KMS-11 (cell line): Measurements from ENCODE around the gene ZNF549.
"Not testable (repeated sequence)": the region's sequence is repeated elsewhere in the genome, so short reads cannot be mapped to it uniquely, and the experiment has no call there.

Experiments used
- H2AFZ ChIP-seq: fragments of 200-600 bp; sonication (generic); 2 replicates; pipeline ENCODE4 v1.6.1; 2016; ENCODE audit warnings: antibody characterized with exemption, mixed run types, low read depth
- H3K27ac ChIP-seq: fragments of 200-600 bp; sonication (generic); 2 replicates; pipeline ENCODE4 v1.6.1; 2016; ENCODE audit warnings: mild to moderate bottlenecking, mixed run types
- H3K27me3 ChIP-seq: fragments of 200-600 bp; sonication (generic); 2 replicates; pipeline ENCODE4 v1.6.1; 2017; ENCODE audit warnings: mild to moderate bottlenecking, low read depth, mixed run types, moderate library complexity; ENCODE audit not compliant: insufficient read depth
- H3K36me3 ChIP-seq: fragments of 200-600 bp; sonication (generic); 2 replicates; pipeline ENCODE4 v1.6.1; 2017; ENCODE audit warnings: mild to moderate bottlenecking, mixed run types; ENCODE audit not compliant: insufficient read depth
- H3K4me1 ChIP-seq: fragments of 200-600 bp; sonication (generic); 2 replicates; pipeline ENCODE4 v1.6.1; 2016; ENCODE audit warnings: mild to moderate bottlenecking, low read depth, mixed run types; ENCODE audit not compliant: poor library complexity, severe bottlenecking
- H3K4me2 ChIP-seq: fragments of 200-600 bp; sonication (generic); 2 replicates; pipeline ENCODE4 v1.7.0; 2016; ENCODE audit warnings: mild to moderate bottlenecking, mixed run types
- H3K4me3 ChIP-seq: fragments of 200-600 bp; sonication (generic); IDR thresholded peaks from 2 replicates; pipeline ENCODE4 v1.6.1; 2017; ENCODE audit warnings: low read depth, low read length, mixed read lengths; ENCODE audit not compliant: insufficient read depth
- H3K79me2 ChIP-seq: fragments of 200-600 bp; sonication (generic); 2 replicates; pipeline ENCODE4 v1.6.1; 2016; ENCODE audit warnings: low read depth, mixed run types; ENCODE audit not compliant: insufficient read depth
- H3K9ac ChIP-seq: fragments of 200-600 bp; sonication (generic); 2 replicates; pipeline ENCODE4 v1.6.1; 2016; ENCODE audit warnings: mild to moderate bottlenecking, mixed run types
- H4K20me1 ChIP-seq: fragments of 200-600 bp; sonication (generic); 2 replicates; pipeline ENCODE4 v1.6.1; 2016; ENCODE audit warnings: mild to moderate bottlenecking, mixed run types; ENCODE audit not compliant: insufficient read depth
- CTCF ChIP-seq: fragments of 200-600 bp; sonication (generic); conservative IDR thresholded peaks from 2 replicates; pipeline ENCODE4 v1.6.1; 2017; ENCODE audit warnings: low read depth, mild to moderate bottlenecking, antibody characterized with exemption, low read length, moderate library complexity, mixed read lengths

The ZNF549 gene

GRCh38 chr19:57527136-57527881 lies at the start of gene ZNF549:
Gene ZNF549 (plus strand): TSS chr19:57527356. CDS start chr19:57527574, 218 bp downstream.
- Histone ChIP-seq H4K20me1 (no peaks in the 10 kb centered on the region), H3K4me3 (no peak within 1 kb of the TSS), H3K79me2 (no peaks in the 10 kb centered on the region), H3K4me1 (no peaks in the 10 kb centered on the region), H3K9ac (no peak within 1 kb of the TSS), H3K4me2 (no peak within 1 kb of the TSS), H2AFZ (no peak within 1 kb of the TSS), H3K36me3 (no peaks in the 10 kb centered on the region), H3K27ac (no peak within 1 kb of the TSS), H3K27me3 (no peaks in the 10 kb centered on the region)
- no peak for TF ChIP-seq CTCF

GRCh38 chr19:57487477-57488298 lies 39.5 kb upstream of the ZNF549 start, which contains the start of gene ZNF419:
Gene ZNF419 (plus strand): TSS chr19:57487750. CDS start chr19:57487951, 201 bp downstream.
- H3K27ac ChIP-seq, H3K4me3 ChIP-seq, H3K27me3 ChIP-seq, H3K79me2 ChIP-seq, H3K4me1 ChIP-seq, H3K36me3 ChIP-seq, H4K20me1 ChIP-seq: not testable (repeated sequence)
- peak within 1 kb of the TSS; percentile 14; the same call in 1 of the 2 replicates for H3K9ac ChIP-seq
- H3K4me2 ChIP-seq, result peak within 1 kb of the TSS; percentile 47; the same call in 1 of the 2 replicates
- peak within 1 kb of the TSS; percentile 78 for H2AFZ ChIP-seq

GRCh38 chr19:57488299-57488644 lies 38.9 kb upstream of the ZNF549 start:
- not testable (repeated sequence) for H3K36me3 ChIP-seq

GRCh38 chr19:57499332-57499679 lies 27.9 kb upstream of the ZNF549 start:
- H3K4me3 ChIP-seq, H3K27ac ChIP-seq, H3K36me3 ChIP-seq, H3K79me2 ChIP-seq, H3K4me2 ChIP-seq, H4K20me1 ChIP-seq, H3K9ac ChIP-seq, H3K27me3 ChIP-seq, H3K4me1 ChIP-seq: not testable (repeated sequence)
- peak overlapping the region; percentile 83; the same call in 1 of the 2 replicates for H2AFZ ChIP-seq

More at GRCh38 chr19:57488299-57488644, 38.9 kb upstream of the ZNF549 start:
- H3K27me3 ChIP-seq, H2AFZ ChIP-seq, H4K20me1 ChIP-seq, H3K4me3 ChIP-seq, H3K9ac ChIP-seq, H3K79me2 ChIP-seq, H3K4me1 ChIP-seq, H3K27ac ChIP-seq: not testable (repeated sequence)
- peak overlapping the region; percentile 47; the same call in 1 of the 2 replicates for H3K4me2 ChIP-seq

- not testable (repeated sequence) for H3K36me3 ChIP-seq, H3K79me2 ChIP-seq, H3K4me1 ChIP-seq, H4K20me1 ChIP-seq, H3K4me3 ChIP-seq, H3K27me3 ChIP-seq
- Histone ChIP-seq H3K4me2 (peak within 1 kb of the TSS; percentile 73), H2AFZ (peak within 1 kb of the TSS; percentile 83), H3K9ac (peak within 1 kb of the TSS; percentile 73), H3K27ac (peak within 1 kb of the TSS; percentile 48; the same call in 1 of the 2 replicates)
Measured at GRCh38 chr19:57499680-57500395, 27.3 kb upstream of the ZNF549 start, which contains the start of gene ZNF773. Gene ZNF773 (plus strand): TSS chr19:57499938. CDS start chr19:57500081, 143 bp downstream.

- H3K36me3 ChIP-seq, H3K4me1 ChIP-seq, H2AFZ ChIP-seq, H3K79me2 ChIP-seq, H4K20me1 ChIP-seq, H3K9ac ChIP-seq, H3K27me3 ChIP-seq, H3K4me3 ChIP-seq, H3K27ac ChIP-seq: not testable (repeated sequence)
- H3K4me2 ChIP-seq, result peak overlapping the region; percentile 73
Measured at GRCh38 chr19:57500400-57500799, 26.8 kb upstream of the ZNF549 start.
